Right lobe of liver (tissue), 4 donors: ENCODE data around the gene RPSA.

Experiments used
- CTCF ChIP-seq, 4 donors: fragments of 200-600 bp in 3 of 4; fragments of 450-650 bp in 1 of 4; IDR thresholded peaks; one replicate each; pipeline versions ENCODE4 v1.5.1 to v1.8.0; 2016 to 2022; ENCODE audit warnings: antibody characterized with exemption in 4 of 4, mild to moderate bottlenecking in 2 of 4
- POLR2A ChIP-seq: fragments of 450-650 bp; IDR thresholded peaks from one replicate; pipeline ENCODE4 v1.6.1; 2017; ENCODE audit warnings: antibody characterized with exemption, mild to moderate bottlenecking
- donor health status: DM: no; HTN: no; CAD: no.
- donor health status: DM: no; HTN: no; CAD: no.
- donor health status: DM: no; HTN: yes; CAD: no.

GRCh38 chr3:39414421-39414907, 7.9 kb downstream of the RPSA start:
- no peak for TF ChIP-seq CTCF (IDR thresholded peaks at IDR 0.05)
- no peak for TF ChIP-seq POLR2A
